ENCODE data around the gene TIMELESS. TPM values are rescaled to one million over a fixed set of nuclear protein-coding genes. Genes with fewer than 3 reads are reported as not detected.
"Not testable (repeated sequence)": the region's sequence is repeated elsewhere in the genome, so short reads cannot be mapped to it uniquely, and the experiment has no call there.

Gene TIMELESS
- total and polyA plus RNA-seq, 4 donors, result 7.3 to 11.2 (median 9.0) TPM

DNA sequence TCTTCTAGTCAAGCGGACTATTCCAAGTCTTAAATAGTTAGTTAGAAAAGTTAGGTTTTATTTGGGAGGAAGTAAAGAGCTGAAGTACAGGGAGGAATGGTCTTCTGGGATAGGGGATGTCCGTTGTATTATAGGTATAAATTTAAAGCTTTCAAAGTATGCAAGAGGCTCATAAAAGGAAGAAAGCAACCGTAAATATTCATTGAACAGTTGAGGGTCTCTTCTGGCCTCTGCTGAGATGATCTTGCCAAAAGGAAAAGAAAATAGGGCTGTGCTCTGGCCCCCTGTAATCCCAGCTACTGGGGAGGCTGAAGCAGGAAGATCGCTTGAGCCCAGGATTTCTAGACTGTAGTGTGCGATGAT is 377 bp upstream of the TIMELESS start:
- ATAC-seq (ENCODE audit: insufficient read depth, low FRiP score) (no peak), DNase-seq (no peak)
- H3K27me3 ChIP-seq (ENCODE audit: control insufficient read depth in 3 of 3, insufficient read depth in 3 of 3, low read length in 2 of 3), result no peaks in the 10 kb centered on the region
- H3K9ac ChIP-seq (ENCODE audit: insufficient read depth in 1 of 2, low read length in 2 of 2), result peak overlapping the region in 1 of 2 donors; percentile 86
- 32 to 35% methylated on average over 5 of the region's 5 CpGs for WGBS, 2 donors
- H3K36me3 ChIP-seq (ENCODE audit: control insufficient read depth in 4 of 4, insufficient read depth in 4 of 4, low read length in 4 of 4), result no peaks in the 10 kb centered on the region
- TF ChIP-seq, protein P1, sequence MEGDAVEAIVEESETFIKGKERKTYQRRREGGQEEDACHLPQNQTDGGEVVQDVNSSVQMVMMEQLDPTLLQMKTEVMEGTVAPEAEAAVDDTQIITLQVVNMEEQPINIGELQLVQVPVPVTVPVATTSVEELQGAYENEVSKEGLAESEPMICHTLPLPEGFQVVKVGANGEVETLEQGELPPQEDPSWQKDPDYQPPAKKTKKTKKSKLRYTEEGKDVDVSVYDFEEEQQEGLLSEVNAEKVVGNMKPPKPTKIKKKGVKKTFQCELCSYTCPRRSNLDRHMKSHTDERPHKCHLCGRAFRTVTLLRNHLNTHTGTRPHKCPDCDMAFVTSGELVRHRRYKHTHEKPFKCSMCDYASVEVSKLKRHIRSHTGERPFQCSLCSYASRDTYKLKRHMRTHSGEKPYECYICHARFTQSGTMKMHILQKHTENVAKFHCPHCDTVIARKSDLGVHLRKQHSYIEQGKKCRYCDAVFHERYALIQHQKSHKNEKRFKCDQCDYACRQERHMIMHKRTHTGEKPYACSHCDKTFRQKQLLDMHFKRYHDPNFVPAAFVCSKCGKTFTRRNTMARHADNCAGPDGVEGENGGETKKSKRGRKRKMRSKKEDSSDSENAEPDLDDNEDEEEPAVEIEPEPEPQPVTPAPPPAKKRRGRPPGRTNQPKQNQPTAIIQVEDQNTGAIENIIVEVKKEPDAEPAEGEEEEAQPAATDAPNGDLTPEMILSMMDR (IDR thresholded peaks at IDR 0.05; ENCODE audit: control extremely low read depth, extremely low read depth), result no peak
- no peaks in the 10 kb centered on the region for H3K9me3 ChIP-seq (ENCODE audit: control insufficient read depth in 4 of 4, insufficient read depth in 3 of 4, low read length in 3 of 4)
- H3K4me1 ChIP-seq (ENCODE audit: control insufficient read depth in 5 of 5, insufficient read depth in 5 of 5, low read length in 5 of 5), result peaks cover 0 to 6% (median 3%) of the 10 kb centered on the region in 5 donors
- H3K4me3 ChIP-seq, result no peak overlapping the region
- H3K27ac ChIP-seq (ENCODE audit: low read depth in 1 of 2, low read length in 1 of 2), result peak overlapping the region in 1 of 2 donors; percentile 97

DNA sequence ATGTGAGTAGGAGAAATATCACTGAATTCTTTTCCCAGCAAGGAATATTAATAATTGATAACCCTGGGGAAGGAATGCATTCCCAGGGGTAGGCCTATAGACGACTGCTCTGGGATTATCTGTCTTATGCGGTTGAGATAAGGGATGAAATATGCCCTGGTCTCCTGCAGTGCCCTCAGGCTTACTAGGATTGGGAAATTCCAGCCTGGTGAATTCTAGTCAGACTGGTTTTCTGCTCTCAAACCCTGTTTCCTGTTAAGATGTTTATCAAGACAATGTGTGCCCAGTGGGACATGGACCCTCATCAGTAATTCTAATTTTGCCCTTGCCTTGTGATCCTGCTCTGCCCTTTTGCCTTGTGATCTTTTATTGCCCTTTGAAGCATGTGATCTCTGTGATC is 6.0 kb downstream of the TIMELESS start:
- WGBS, 2 donors, result 74 to 85% methylated on average over 2 of the region's 2 CpGs
- not testable (repeated sequence) for ATAC-seq (ENCODE audit: insufficient read depth, low FRiP score); H3K27me3 ChIP-seq (ENCODE audit: control insufficient read depth in 3 of 3, insufficient read depth in 3 of 3, low read length in 2 of 3); DNase-seq; H3K27ac ChIP-seq (ENCODE audit: low read depth in 1 of 2, low read length in 1 of 2); H3K9ac ChIP-seq (ENCODE audit: insufficient read depth in 1 of 2, low read length in 2 of 2); H3K36me3 ChIP-seq (ENCODE audit: control insufficient read depth in 4 of 4, insufficient read depth in 4 of 4, low read length in 4 of 4); H3K4me1 ChIP-seq (ENCODE audit: control insufficient read depth in 5 of 5, insufficient read depth in 5 of 5, low read length in 5 of 5); H3K9me3 ChIP-seq (ENCODE audit: control insufficient read depth in 4 of 4, insufficient read depth in 3 of 4, low read length in 3 of 4); H3K4me3 ChIP-seq

DNA sequence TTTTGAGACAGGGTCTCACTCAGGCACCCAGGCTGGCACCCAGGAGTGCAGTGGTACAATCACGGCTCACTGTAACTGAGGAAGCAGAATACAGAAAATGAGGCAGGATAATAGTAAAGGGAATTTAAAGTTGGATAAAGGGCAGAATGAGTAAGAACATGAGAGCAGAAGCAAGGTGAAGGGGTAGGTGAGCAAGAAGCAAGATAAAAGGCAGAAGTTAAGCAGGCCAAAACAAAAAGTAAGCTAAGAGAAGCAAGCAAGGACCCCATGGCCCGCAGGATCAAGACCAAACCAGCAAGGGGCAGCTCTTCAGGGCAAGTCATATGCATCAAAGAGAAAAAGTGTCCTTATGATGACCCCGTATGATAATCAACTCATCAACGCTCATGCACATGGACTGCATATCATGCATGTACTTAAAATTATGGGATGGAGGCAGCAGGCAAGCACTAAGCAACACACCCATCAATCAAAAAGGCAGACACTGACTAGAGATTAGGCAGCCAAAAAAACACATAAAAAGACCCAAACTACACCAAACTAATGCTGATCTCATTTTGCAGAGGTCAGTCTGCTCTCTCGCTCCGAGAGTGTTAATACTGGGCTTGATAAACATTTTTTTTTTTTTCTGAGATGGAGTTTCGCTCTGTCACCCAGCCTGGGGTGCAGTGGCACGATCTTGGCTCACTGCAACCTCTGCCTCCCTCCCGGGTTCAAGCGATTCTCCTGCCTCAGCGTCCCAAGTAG is 11.6 kb downstream of the TIMELESS start:
- Histone ChIP-seq H3K9ac (ENCODE audit: insufficient read depth in 1 of 2, low read length in 2 of 2) (no peak overlapping the region), H3K4me3 (no peak overlapping the region), H3K27ac (ENCODE audit: low read depth in 1 of 2, low read length in 1 of 2) (no peak overlapping the region), H3K9me3 (ENCODE audit: control insufficient read depth in 4 of 4, insufficient read depth in 3 of 4, low read length in 3 of 4) (no peaks in the 10 kb centered on the region), H3K4me1 (ENCODE audit: control insufficient read depth in 5 of 5, insufficient read depth in 5 of 5, low read length in 5 of 5) (peaks cover 0 to 4% (median 0%) of the 10 kb centered on the region in 5 donors), H3K27me3 (ENCODE audit: control insufficient read depth in 3 of 3, insufficient read depth in 3 of 3, low read length in 2 of 3) (no peaks in the 10 kb centered on the region), H3K36me3 (ENCODE audit: control insufficient read depth in 4 of 4, insufficient read depth in 4 of 4, low read length in 4 of 4) (peaks cover 0 to 8% (median 3%) of the 10 kb centered on the region in 4 donors)
- WGBS, 2 donors, result 88 to 94% methylated on average over 11 of the region's 11 CpGs
- ATAC-seq (ENCODE audit: insufficient read depth, low FRiP score) (no peak), DNase-seq (peak in 2 of 3 donors; percentile 4 to 13)
- TF ChIP-seq, protein P1 (IDR thresholded peaks at IDR 0.05; ENCODE audit: control extremely low read depth, extremely low read depth), result no peak

GRCh38 chr12:56434828-56435227 is 14.4 kb downstream of the TIMELESS start:
- TF ChIP-seq, protein P1 (IDR thresholded peaks at IDR 0.05; ENCODE audit: control extremely low read depth, extremely low read depth), result no peak
- ATAC-seq (ENCODE audit: insufficient read depth, low FRiP score), result no peak
- WGBS, 2 donors, result 82 to 88% methylated on average over 6 of the region's 6 CpGs

More at GRCh38 chr12:56434828-56435227, 14.4 kb downstream of the TIMELESS start:
- no peak for DNase-seq
- Histone ChIP-seq H3K9ac (ENCODE audit: insufficient read depth in 1 of 2, low read length in 2 of 2) (no peak overlapping the region), H3K36me3 (ENCODE audit: control insufficient read depth in 4 of 4, insufficient read depth in 4 of 4, low read length in 4 of 4) (peaks cover 0 to 9% (median 8%) of the 10 kb centered on the region in 4 donors), H3K4me1 (ENCODE audit: control insufficient read depth in 5 of 5, insufficient read depth in 5 of 5, low read length in 5 of 5) (peaks cover 0 to 4% (median 0%) of the 10 kb centered on the region in 5 donors), H3K27me3 (ENCODE audit: control insufficient read depth in 3 of 3, insufficient read depth in 3 of 3, low read length in 2 of 3) (no peaks in the 10 kb centered on the region), H3K27ac (ENCODE audit: low read depth in 1 of 2, low read length in 1 of 2) (no peak overlapping the region), H3K9me3 (ENCODE audit: control insufficient read depth in 4 of 4, insufficient read depth in 3 of 4, low read length in 3 of 4) (no peaks in the 10 kb centered on the region), H3K4me3 (no peak overlapping the region)
